Adrenal gland (tissue), 12 donors: ENCODE measurements around the gene STON2. TPM values are rescaled to one million over a fixed set of nuclear protein-coding genes. Genes with fewer than 3 reads are reported as not detected.

Experiments
- DNase-seq, 7 donors: peaks; one replicate each; pipeline ENCODE4 v3.0.0-alpha.2; 2019 to 2020
- H3K27ac ChIP-seq, 5 donors: fragments of 200-600 bp; sonication (generic) in 4 of 5; 1 replicate in 3 of 5; 2 replicates in 2 of 5; pipeline versions ENCODE4 v1.5.1 to v1.8.0; 2016 to 2020; ENCODE audit warnings: mild to moderate bottlenecking in 1 of 5
- H3K27me3 ChIP-seq: fragments of 200-600 bp; 2 replicates; pipeline ENCODE4 v1.8.0; 2021
- H3K36me3 ChIP-seq, 2 donors: fragments of 200-600 bp; replicated peaks in 1 of 2; 1 replicate in 1 of 2; 2 replicates in 1 of 2; pipeline versions ENCODE4 v1.5.1 to v1.8.0; 2018 to 2022
- H3K4me1 ChIP-seq, 2 donors: fragments of 200-600 bp; replicated peaks in 1 of 2; 1 replicate in 1 of 2; 2 replicates in 1 of 2; pipeline versions ENCODE4 v1.5.1 to v1.8.0; 2018 to 2021
- H3K4me3 ChIP-seq, 4 donors: fragments of 200-600 bp; sonication (generic) in 3 of 4; one replicate each; pipeline ENCODE4 v1.5.1; 2016 to 2018
- H3K9me3 ChIP-seq, 3 donors: fragments of 200-600 bp; sonication (generic) in 1 of 3; replicated peaks in 1 of 3; 1 replicate in 2 of 3; 2 replicates in 1 of 3; pipeline versions ENCODE4 v1.5.1 to v1.8.0; 2016 to 2021
- CTCF ChIP-seq, 6 experiments: fragments of 450-650 bp in 4 of 6; fragments of 200-600 bp in 2 of 6; sonication (generic) in 1 of 6; IDR thresholded peaks; 1 replicate in 5 of 6; 2 replicates in 1 of 6; pipeline versions ENCODE4 v1.5.1 to v1.8.0; 2016 to 2021; ENCODE audit warnings: antibody characterized with exemption in 6 of 6, mild to moderate bottlenecking in 2 of 6, moderate library complexity in 1 of 6
- POLR2A ChIP-seq, 2 donors: fragments of 450-650 bp; IDR thresholded peaks; one replicate each; pipeline ENCODE4 v1.6.1; 2017; ENCODE audit warnings: antibody characterized with exemption in 2 of 2, mild to moderate bottlenecking in 2 of 2, moderate library complexity in 1 of 2
- WGBS, 4 donors: extraction: QIAGEN DNeasy Blood & Tissue Kit in 2 of 4; methylation state at CpG; one replicate each; pipeline versions ENCODE4 v1.1.5 to v1.1.7; 2013 to 2017; 5-methylcytosine and 5-hydroxymethylcytosine counted together
- intact Hi-C, 2 donors: fragments of 100-400 bp; cut with DNase I; formaldehyde crosslinking; loops; one replicate each; pipeline versions ENCODE4 v1.14.1 to v1.15.0; 2022 to 2023
- polyA plus RNA-seq, 3 donors: library from polyadenylated mRNA; stranded (reverse); fragments of 200-250 nt in 2 of 3; fragments of 350-450 nt in 1 of 3; fragmentation: Illumina TruSeq in 1 of 3; extraction: RNeasy Lipid Tissue Mini Kit (QIAGEN cat#74804) in 1 of 3; gene quantifications; one replicate each; pipeline ENCODE4 v1.2.3, GENCODE V29; 2013 to 2014
- total RNA-seq, 9 donors: library from RNA; depleted of rRNA in 4 of 9; stranded (reverse); fragments of >200 nt in 4 of 9; fragments of 120-200 nt in 1 of 9; fragmentation: NEBNext Ultra II Directional in 1 of 9; extraction: Animal tissue kit (Norgen Biotek cat#: 25700) in 1 of 9; gene quantifications; one replicate each; pipeline versions ENCODE4 v1.1.0 to v1.2.4, GENCODE V29; 2013 to 2023
- donor health status: healthy with polysubstance abuse.
- donor health status: Bipolar disorder and iron deficiency.
- donor health status: DM: yes; HTN: yes; CAD: no.
- donor health status: DM: no; HTN: no; CAD: no.
- donor health status: DM: no; HTN: no; CAD: no.
- donor health status: DM: yes; HTN: yes; CAD: no.

STON2 gene
- total and polyA plus RNA-seq, 12 donors: 0.62 to 15.4 (median 6.7) TPM

GRCh38 chr14:81437244-81437643 lies 37.1 kb upstream of the STON2 start:
- peaks cover 17% of the 10 kb centered on the region for H3K27me3 ChIP-seq
- intact Hi-C loops: no loop called here

GRCh38 chr14:81436296-81437138 lies 36.4 kb upstream of the STON2 start:
- intact Hi-C loops: no loop called here
- Histone ChIP-seq H3K36me3 (no peaks in the 10 kb centered on the region), H3K27me3 (peaks cover 17% of the 10 kb centered on the region), H3K4me1 (peaks cover 7 to 11% of the 10 kb centered on the region in 2 donors), H3K9me3 (no peaks in the 10 kb centered on the region), H3K27ac (peak overlapping the region in 1 of 5 donors; percentile 11), H3K4me3 (peak overlapping the region in 2 of 4 donors; percentile 26 to 80)
- DNase-seq: peak; percentile 59 to 77 (median 73)
- TF ChIP-seq POLR2A (IDR thresholded peaks at IDR 0.05): no peak
- TF ChIP-seq CTCF (IDR thresholded peaks at IDR 0.05): no peak
- WGBS, 4 donors: 2 to 3% (median 2%) methylated on average over 40 to 79 of the region's 79 CpGs

More at GRCh38 chr14:81437244-81437643, 37.1 kb upstream of the STON2 start:
- TF ChIP-seq CTCF (IDR thresholded peaks at IDR 0.05) (no peak), POLR2A (IDR thresholded peaks at IDR 0.05) (no peak)
- Histone ChIP-seq H3K36me3 (no peaks in the 10 kb centered on the region), H3K27ac (no peak overlapping the region), H3K4me3 (no peak overlapping the region), H3K9me3 (no peaks in the 10 kb centered on the region), H3K4me1 (peaks cover 7 to 11% of the 10 kb centered on the region in 2 donors)
- 19 to 29% (median 25%) methylated on average over 4 of the region's 4 CpGs for WGBS, 4 donors
- no peak for DNase-seq

GRCh38 chr14:81435391-81436295 lies 35.5 kb upstream of the STON2 start:
- peak overlapping the region in 2 of 4 donors; percentile 3 to 80 for H3K4me3 ChIP-seq
- H3K9me3 ChIP-seq: no peaks in the 10 kb centered on the region
- H3K36me3 ChIP-seq: no peaks in the 10 kb centered on the region
- peak overlapping the region in 1 of 5 donors; percentile 11 for H3K27ac ChIP-seq
- DNase-seq: peak in 6 of 7 donors; percentile 20 to 59 (median 30)
- 0 to 2% (median 1%) methylated on average over 21 to 67 of the region's 73 CpGs for WGBS, 4 donors
- H3K27me3 ChIP-seq: peaks cover 17% of the 10 kb centered on the region
- intact Hi-C loops: no loop called here
- peaks cover 7 to 11% of the 10 kb centered on the region in 2 donors for H3K4me1 ChIP-seq
- TF ChIP-seq CTCF (IDR thresholded peaks at IDR 0.05) (no peak), POLR2A (IDR thresholded peaks at IDR 0.05) (no peak)

GRCh38 chr14:81435048-81435390 lies 34.9 kb upstream of the STON2 start:
- Histone ChIP-seq H3K27ac (no peak overlapping the region), H3K4me1 (peaks cover 7 to 11% of the 10 kb centered on the region in 2 donors), H3K9me3 (no peaks in the 10 kb centered on the region), H3K4me3 (peak overlapping the region in 1 of 4 donors; percentile 80), H3K27me3 (peaks cover 12% of the 10 kb centered on the region), H3K36me3 (no peaks in the 10 kb centered on the region)
- intact Hi-C loops: no loop called here
- DNase-seq: no peak
- TF ChIP-seq POLR2A (IDR thresholded peaks at IDR 0.05) (no peak), CTCF (IDR thresholded peaks at IDR 0.05) (no peak)
- 20 to 29% (median 26%) methylated on average over 6 of the region's 6 CpGs for whole genome bisulfite sequencing, 4 donors
